HG03460 (cell line): ENCODE results near the gene SLIT3.

Experiments used
- ATAC-seq: cut with Tn5 transposase; IDR thresholded peaks from one replicate; pipeline ENCODE4 v1.9.1; 2021; ENCODE audit not compliant: unreplicated experiment

The SLIT3 gene

GRCh38 chr5:168624850-168625364 is 676.0 kb downstream of the SLIT3 start:
- ATAC-seq: no peak

GRCh38 chr5:168620807-168621206 is 680.1 kb downstream of the SLIT3 start:
- ATAC-seq: no peak

DNA sequence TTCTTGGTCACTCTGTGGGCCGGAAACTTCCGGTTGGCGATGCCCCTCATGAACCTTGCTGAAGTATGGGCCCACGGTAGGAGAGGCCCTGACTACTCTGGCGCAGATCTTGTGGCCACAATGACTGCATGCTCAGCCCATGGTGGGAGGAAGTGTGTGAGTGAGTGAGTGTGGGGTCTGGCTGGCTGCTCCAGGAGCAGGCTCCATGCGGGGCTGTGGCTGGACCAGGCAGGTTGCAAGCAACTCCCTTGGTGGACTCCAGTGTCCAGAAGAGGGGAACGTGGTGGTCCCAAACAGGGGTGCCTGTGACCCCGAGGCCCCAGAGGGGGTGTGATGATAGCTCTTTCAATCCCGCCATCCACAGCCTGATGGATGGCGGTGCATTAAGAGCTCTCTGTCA is 686.3 kb downstream of the SLIT3 start:
- ATAC-seq: no peak

- ATAC-seq: no peak
Observed at GRCh38 chr5:168613996-168614395, 686.9 kb downstream of the SLIT3 start.

DNA sequence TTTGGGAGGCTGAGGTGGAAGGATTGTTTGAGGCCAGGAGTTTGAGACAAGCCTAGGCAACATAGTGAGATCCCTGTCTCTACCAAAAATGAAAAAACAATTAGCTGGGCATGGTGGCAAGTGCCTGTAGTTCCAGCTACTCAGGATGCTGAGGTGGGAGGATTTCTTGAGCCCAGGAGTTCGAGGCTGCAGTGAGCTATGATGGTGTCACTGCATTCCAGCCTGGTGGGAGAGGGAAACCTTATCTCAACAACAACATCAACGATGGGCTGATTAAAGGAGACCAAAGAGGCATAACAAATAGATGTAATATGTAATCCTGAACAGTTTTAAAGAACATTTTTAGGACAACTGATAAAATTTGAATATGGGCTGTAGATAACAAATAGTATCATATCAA is 687.5 kb downstream of the SLIT3 start:
- no peak for ATAC-seq

DNA sequence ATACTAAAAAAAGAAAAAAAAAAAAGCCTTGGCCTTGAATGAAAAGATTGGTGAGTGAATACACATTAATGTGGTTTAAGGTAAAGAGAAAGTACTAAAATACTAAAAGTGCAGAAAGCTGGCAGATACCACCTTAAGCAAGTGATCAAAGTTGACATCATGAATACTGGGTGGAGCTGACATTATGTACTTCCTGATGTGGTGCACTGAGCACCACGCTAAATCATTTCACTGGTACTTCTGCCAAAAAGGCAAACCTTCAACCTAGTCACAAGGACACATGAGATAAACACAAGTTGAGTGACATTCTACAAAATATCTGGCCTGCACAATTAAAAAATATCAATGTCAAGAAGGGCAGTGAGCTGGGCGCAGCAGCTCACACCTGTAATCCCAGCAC is 687.9 kb downstream of the SLIT3 start:
- no peak for ATAC-seq

DNA sequence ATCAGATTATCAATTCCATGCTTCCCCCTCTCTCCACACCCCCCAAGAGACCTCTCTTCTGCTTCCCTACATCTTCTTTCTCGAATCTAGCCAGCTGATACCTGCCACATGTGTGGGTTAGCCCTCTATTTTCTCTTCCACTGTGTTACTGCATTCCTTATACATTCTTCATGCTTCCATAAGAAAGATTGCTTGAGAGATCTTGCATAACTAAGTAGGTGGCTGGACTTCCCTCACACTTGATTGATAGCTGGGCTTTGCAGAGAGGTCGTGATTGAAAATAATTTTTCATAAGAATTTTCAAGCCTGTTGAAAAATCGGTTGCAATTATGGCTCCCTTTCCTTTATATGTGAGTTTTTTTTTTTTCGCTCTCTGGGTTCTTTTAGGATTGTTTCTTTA is 688.8 kb downstream of the SLIT3 start:
- ATAC-seq: no peak
